Measurements from ENCODE around the gene GNG2. TPM values are rescaled to one million over a fixed set of nuclear protein-coding genes. Genes with fewer than 3 reads are reported as not detected.
A peak's percentile ranks its signal among the peaks of the same experiment; 100 is the strongest.

Gene GNG2
- total RNA-seq, result 25.1 TPM

DNA sequence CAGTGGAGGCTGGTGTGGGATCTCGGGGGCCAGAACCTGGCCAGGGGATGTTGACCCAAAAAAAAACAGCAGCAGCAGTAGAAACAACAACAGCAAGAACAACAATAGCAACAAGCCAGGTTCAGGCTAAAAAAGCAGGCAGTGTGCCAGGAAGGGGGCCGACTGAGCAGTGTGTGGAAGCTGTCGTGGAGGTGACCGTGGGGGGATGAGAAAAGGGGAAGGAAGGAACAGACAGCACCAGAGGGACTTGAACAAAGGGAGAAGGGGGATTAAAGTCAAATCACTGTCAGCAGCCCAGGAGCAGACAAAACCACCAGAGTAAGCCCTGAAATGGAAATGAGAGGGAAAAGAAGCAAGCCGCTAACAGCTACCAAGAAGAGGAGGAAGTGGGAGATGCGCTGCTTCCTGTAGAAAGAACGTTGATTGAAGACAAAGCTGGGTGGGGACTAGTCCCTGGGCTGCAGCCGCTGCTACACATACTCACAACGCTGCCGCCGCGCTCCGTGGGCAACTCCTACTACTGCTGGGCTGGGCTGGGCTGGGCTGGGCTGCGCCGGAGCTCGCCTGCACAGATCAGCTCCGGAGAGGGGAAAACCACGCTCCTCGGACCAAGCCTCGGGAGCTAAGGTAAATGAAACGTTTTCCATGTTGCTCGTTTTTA lies at the start of gene GNG2:
Gene GNG2, plus strand, starts transcription at position 449 of the 661 bp plus-strand sequence. CDS start 90,067 bp downstream, outside the sequence.
- H3K4me3 ChIP-seq (ENCODE audit: low read length in 3 of 3), result peak within 1 kb of the TSS; percentile 41 to 82 (median 55)
- H3K27me3 ChIP-seq (ENCODE audit: control insufficient read depth in 3 of 3, insufficient read depth in 3 of 3, low read length in 3 of 3), result peaks cover 0 to 5% (median 0%) of the 10 kb centered on the region in 3 donors
- no peaks in the 10 kb centered on the region for H3K9me3 ChIP-seq (ENCODE audit: control insufficient read depth in 3 of 3, low read length in 3 of 3)
- peak within 1 kb of the TSS; percentile 39 for H3K27ac ChIP-seq (ENCODE audit: low read depth, low read length)
- H3K36me3 ChIP-seq (ENCODE audit: control insufficient read depth in 3 of 3, insufficient read depth in 3 of 3, low read length in 3 of 3), result no peaks in the 10 kb centered on the region
- H3K4me1 ChIP-seq (ENCODE audit: control insufficient read depth in 3 of 3, insufficient read depth in 3 of 3, low read length in 3 of 3), result peaks cover 9 to 14% (median 10%) of the 10 kb centered on the region in 3 donors
- peak within 1 kb of the TSS; percentile 44 to 57 (median 47) for H3K9ac ChIP-seq (ENCODE audit: low read depth in 1 of 3, low read length in 3 of 3)

DNA sequence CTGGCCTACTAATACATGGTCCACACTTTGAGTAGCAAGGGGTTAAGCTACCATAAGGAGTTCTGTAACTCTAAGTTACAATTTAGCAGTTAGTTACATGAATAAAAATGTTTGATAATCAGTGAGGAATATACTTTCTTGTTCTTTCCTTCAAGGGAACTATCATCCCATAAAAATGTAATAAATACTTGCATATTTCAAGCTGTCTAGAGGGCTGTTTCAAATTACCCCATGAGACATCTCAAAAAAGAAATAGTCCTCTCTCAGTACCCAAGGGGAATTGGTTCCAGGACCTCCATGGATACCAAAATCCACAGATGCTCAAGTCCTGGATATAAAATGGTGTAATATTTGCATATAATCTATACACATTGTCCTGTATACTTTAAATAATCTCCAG lies 48.7 kb upstream of the GNG2 start:
- no peak overlapping the region for H3K27ac ChIP-seq (ENCODE audit: low read depth, low read length)
- no peak overlapping the region for H3K9ac ChIP-seq (ENCODE audit: low read depth in 1 of 3, low read length in 3 of 3)
- no peak overlapping the region for H3K4me3 ChIP-seq (ENCODE audit: low read length in 3 of 3)
- no peaks in the 10 kb centered on the region for H3K27me3 ChIP-seq (ENCODE audit: control insufficient read depth in 3 of 3, insufficient read depth in 3 of 3, low read length in 3 of 3)
- no peaks in the 10 kb centered on the region for H3K4me1 ChIP-seq (ENCODE audit: control insufficient read depth in 3 of 3, insufficient read depth in 3 of 3, low read length in 3 of 3)
- no peaks in the 10 kb centered on the region for H3K36me3 ChIP-seq (ENCODE audit: control insufficient read depth in 3 of 3, insufficient read depth in 3 of 3, low read length in 3 of 3)
- peaks cover 0 to 7% (median 4%) of the 10 kb centered on the region in 3 donors for H3K9me3 ChIP-seq (ENCODE audit: control insufficient read depth in 3 of 3, low read length in 3 of 3)

DNA sequence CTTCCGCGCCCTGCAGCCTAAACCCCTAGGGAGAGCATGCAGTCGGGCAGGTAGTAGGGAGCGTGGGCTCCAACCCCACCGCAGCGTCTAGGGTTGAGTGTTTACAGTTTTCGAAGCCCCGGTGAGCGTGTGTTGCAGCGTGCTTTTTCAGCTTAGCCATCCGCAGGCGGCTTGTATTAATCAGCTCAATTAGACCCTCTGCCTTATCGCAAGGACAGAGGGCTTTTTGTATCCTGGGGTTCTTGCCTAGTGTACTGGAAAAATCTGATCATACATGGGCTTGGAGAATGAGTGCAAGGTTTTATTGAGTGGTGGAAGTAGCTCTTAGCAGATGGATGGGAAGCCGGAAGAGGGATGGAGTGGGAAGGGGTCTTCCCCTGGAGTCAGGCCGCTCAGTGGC lies 44.4 kb upstream of the GNG2 start:
- H3K9me3 ChIP-seq (ENCODE audit: control insufficient read depth in 3 of 3, low read length in 3 of 3), result no peaks in the 10 kb centered on the region
- H3K36me3 ChIP-seq (ENCODE audit: control insufficient read depth in 3 of 3, insufficient read depth in 3 of 3, low read length in 3 of 3), result no peaks in the 10 kb centered on the region
- H3K9ac ChIP-seq (ENCODE audit: low read depth in 1 of 3, low read length in 3 of 3), result no peak overlapping the region
- no peak overlapping the region for H3K27ac ChIP-seq (ENCODE audit: low read depth, low read length)
- no peaks in the 10 kb centered on the region for H3K4me1 ChIP-seq (ENCODE audit: control insufficient read depth in 3 of 3, insufficient read depth in 3 of 3, low read length in 3 of 3)
- H3K27me3 ChIP-seq (ENCODE audit: control insufficient read depth in 3 of 3, insufficient read depth in 3 of 3, low read length in 3 of 3), result no peaks in the 10 kb centered on the region
- H3K4me3 ChIP-seq (ENCODE audit: low read length in 3 of 3), result no peak overlapping the region

DNA sequence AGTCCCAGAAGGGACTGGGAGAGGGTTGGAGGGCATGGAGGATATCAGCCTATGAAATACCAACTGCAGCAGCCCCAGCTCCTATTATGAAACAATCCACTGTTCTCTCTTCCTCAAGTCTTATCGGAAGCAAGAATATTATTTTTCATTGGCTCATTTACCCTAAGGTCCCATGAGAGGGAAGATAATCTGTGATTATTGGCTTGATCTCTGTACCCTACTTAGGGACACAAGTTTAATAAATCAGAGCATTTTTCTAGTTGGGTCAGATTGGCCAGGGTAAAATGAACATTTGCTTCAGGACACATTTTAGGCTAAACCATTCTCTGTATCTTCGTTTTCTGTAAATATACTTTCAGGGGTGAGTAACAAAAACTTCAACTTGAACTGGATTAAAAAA lies 43.1 kb upstream of the GNG2 start:
- Histone ChIP-seq H3K9me3 (ENCODE audit: control insufficient read depth in 3 of 3, low read length in 3 of 3) (no peaks in the 10 kb centered on the region), H3K27me3 (ENCODE audit: control insufficient read depth in 3 of 3, insufficient read depth in 3 of 3, low read length in 3 of 3) (no peaks in the 10 kb centered on the region), H3K4me1 (ENCODE audit: control insufficient read depth in 3 of 3, insufficient read depth in 3 of 3, low read length in 3 of 3) (no peaks in the 10 kb centered on the region)

DNA sequence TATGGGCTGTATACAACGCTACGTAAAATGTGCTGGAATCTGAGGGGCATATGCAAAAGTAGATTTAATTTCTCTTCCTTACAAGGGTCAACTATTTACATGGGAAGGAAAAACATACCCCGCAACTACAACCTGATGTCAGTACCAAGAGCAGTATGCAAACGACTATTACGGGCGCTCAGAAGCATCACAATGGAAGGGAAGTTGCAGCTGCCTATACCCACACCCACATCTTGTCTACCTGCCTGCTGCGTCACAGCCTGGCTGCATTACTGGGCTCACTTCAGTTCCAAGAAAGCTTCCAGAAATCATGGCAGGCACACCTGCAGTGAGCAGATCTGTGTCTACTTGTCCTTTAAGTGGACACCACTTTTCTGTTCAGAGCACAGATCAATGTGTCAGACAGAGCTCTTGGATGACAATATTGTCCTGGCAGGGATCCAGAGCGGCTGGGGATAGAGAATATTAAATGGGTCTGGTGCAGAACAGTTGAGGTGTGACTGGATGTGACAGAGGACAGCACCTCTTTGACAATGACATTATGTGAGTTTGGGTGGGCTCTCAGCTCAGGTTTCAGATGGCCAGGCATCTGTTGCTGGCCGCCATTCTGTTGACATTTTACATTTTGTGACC lies 41.5 kb upstream of the GNG2 start:
- Histone ChIP-seq H3K9me3 (ENCODE audit: control insufficient read depth in 3 of 3, low read length in 3 of 3) (no peaks in the 10 kb centered on the region), H3K4me3 (ENCODE audit: low read length in 3 of 3) (no peak overlapping the region), H3K9ac (ENCODE audit: low read depth in 1 of 3, low read length in 3 of 3) (no peak overlapping the region), H3K4me1 (ENCODE audit: control insufficient read depth in 3 of 3, insufficient read depth in 3 of 3, low read length in 3 of 3) (no peaks in the 10 kb centered on the region), H3K36me3 (ENCODE audit: control insufficient read depth in 3 of 3, insufficient read depth in 3 of 3, low read length in 3 of 3) (no peaks in the 10 kb centered on the region), H3K27me3 (ENCODE audit: control insufficient read depth in 3 of 3, insufficient read depth in 3 of 3, low read length in 3 of 3) (no peaks in the 10 kb centered on the region), H3K27ac (ENCODE audit: low read depth, low read length) (no peak overlapping the region)

More for the DNA sequence above, 43.1 kb upstream of the GNG2 start:
- Histone ChIP-seq H3K9ac (ENCODE audit: low read depth in 1 of 3, low read length in 3 of 3) (no peak overlapping the region), H3K4me3 (ENCODE audit: low read length in 3 of 3) (no peak overlapping the region), H3K36me3 (ENCODE audit: control insufficient read depth in 3 of 3, insufficient read depth in 3 of 3, low read length in 3 of 3) (no peaks in the 10 kb centered on the region), H3K27ac (ENCODE audit: low read depth, low read length) (no peak overlapping the region)

DNA sequence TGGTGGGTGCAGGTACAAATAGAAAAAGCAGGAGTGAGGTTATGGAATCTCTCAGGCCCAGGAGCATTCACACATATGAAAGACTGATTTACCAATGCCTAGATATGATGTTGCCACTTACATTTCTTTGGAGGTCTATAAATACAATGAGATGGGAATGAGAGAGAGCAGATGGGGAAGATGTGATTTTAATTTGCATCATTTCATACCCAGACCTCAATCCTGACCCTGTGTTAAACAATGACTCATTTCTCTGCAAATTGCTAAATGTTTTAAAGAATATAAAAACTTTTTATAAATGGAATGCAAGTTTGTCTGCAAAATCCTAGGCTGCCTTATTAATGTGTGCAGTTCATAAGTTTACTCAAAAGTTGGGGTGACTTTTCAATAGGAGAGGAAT lies 38.6 kb upstream of the GNG2 start:
- no peaks in the 10 kb centered on the region for H3K9me3 ChIP-seq (ENCODE audit: control insufficient read depth in 3 of 3, low read length in 3 of 3)
- H3K36me3 ChIP-seq (ENCODE audit: control insufficient read depth in 3 of 3, insufficient read depth in 3 of 3, low read length in 3 of 3), result no peaks in the 10 kb centered on the region
- H3K27ac ChIP-seq (ENCODE audit: low read depth, low read length), result no peak overlapping the region
- no peaks in the 10 kb centered on the region for H3K4me1 ChIP-seq (ENCODE audit: control insufficient read depth in 3 of 3, insufficient read depth in 3 of 3, low read length in 3 of 3)
- no peaks in the 10 kb centered on the region for H3K27me3 ChIP-seq (ENCODE audit: control insufficient read depth in 3 of 3, insufficient read depth in 3 of 3, low read length in 3 of 3)
- no peak overlapping the region for H3K9ac ChIP-seq (ENCODE audit: low read depth in 1 of 3, low read length in 3 of 3)
- no peak overlapping the region for H3K4me3 ChIP-seq (ENCODE audit: low read length in 3 of 3)

DNA sequence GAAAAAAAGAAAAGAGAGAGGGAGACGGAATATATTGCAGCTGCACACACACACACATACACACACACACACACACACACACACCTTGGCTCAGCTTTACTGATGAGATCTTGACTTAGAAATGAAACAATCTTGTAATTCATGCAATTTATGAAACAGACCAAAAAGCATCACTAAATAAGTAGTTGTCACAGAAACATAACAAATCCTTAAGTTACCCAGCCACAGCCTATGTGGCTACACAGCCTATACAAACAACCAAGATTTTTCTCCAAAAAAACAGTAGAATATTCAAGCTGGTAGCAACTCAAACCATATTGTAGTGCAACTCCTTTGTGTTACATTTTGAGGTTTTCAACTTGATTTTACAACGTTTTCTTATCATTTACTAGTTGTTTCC lies 37.9 kb upstream of the GNG2 start:
- Histone ChIP-seq H3K4me3 (ENCODE audit: low read length in 3 of 3) (no peak overlapping the region), H3K27ac (ENCODE audit: low read depth, low read length) (no peak overlapping the region), H3K9ac (ENCODE audit: low read depth in 1 of 3, low read length in 3 of 3) (no peak overlapping the region), H3K9me3 (ENCODE audit: control insufficient read depth in 3 of 3, low read length in 3 of 3) (no peaks in the 10 kb centered on the region), H3K4me1 (ENCODE audit: control insufficient read depth in 3 of 3, insufficient read depth in 3 of 3, low read length in 3 of 3) (no peaks in the 10 kb centered on the region), H3K36me3 (ENCODE audit: control insufficient read depth in 3 of 3, insufficient read depth in 3 of 3, low read length in 3 of 3) (no peaks in the 10 kb centered on the region), H3K27me3 (ENCODE audit: control insufficient read depth in 3 of 3, insufficient read depth in 3 of 3, low read length in 3 of 3) (no peaks in the 10 kb centered on the region)

DNA sequence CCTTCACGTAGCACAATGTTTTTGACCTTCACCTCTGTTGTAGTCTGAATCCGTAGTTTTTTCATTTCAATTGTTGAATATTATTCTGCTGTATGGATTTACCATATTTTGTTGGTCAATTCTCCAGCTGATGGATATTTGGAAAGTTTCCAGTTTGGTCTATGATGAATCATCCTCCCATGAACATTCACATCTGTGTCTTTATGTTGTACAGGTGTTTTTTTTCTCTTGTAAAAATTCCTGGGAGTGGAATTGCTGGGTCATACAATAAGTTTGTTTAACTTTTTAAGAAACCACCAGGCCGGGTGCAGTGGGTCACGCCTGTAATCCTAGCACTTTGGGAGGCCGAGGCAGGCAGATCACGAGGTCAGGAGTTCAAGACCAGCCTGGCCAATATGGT lies 36.7 kb upstream of the GNG2 start:
- H3K36me3 ChIP-seq (ENCODE audit: control insufficient read depth in 3 of 3, insufficient read depth in 3 of 3, low read length in 3 of 3), result no peaks in the 10 kb centered on the region
- H3K27ac ChIP-seq (ENCODE audit: low read depth, low read length), result no peak overlapping the region
- no peak overlapping the region for H3K9ac ChIP-seq (ENCODE audit: low read depth in 1 of 3, low read length in 3 of 3)
- H3K27me3 ChIP-seq (ENCODE audit: control insufficient read depth in 3 of 3, insufficient read depth in 3 of 3, low read length in 3 of 3), result peaks cover 0 to 3% (median under 1%) of the 10 kb centered on the region in 3 donors
- no peaks in the 10 kb centered on the region for H3K4me1 ChIP-seq (ENCODE audit: control insufficient read depth in 3 of 3, insufficient read depth in 3 of 3, low read length in 3 of 3)
- no peak overlapping the region for H3K4me3 ChIP-seq (ENCODE audit: low read length in 3 of 3)
- H3K9me3 ChIP-seq (ENCODE audit: control insufficient read depth in 3 of 3, low read length in 3 of 3), result no peaks in the 10 kb centered on the region

DNA sequence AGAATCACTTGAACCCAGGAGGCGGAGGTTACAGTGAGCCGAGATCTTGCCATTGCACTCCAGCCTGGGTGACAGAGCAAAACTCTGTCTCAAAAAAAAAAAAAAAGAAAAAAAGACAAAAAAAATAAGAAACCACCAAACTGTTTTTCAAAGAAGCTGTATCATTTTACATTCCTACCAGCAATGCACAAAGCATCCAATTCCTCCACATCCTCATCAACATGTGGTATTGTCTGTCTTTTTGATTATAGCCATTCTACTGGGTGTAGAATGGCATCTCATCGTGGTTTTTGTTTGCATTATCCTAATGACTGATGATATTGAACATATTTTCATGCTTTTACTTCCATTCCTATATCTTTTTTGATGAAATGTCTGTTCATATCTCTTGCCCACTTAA lies 36.2 kb upstream of the GNG2 start:
- no peak overlapping the region for H3K4me3 ChIP-seq (ENCODE audit: low read length in 3 of 3)
- no peak overlapping the region for H3K9ac ChIP-seq (ENCODE audit: low read depth in 1 of 3, low read length in 3 of 3)
- H3K27me3 ChIP-seq (ENCODE audit: control insufficient read depth in 3 of 3, insufficient read depth in 3 of 3, low read length in 3 of 3), result peaks cover 0 to 3% (median 3%) of the 10 kb centered on the region in 3 donors
- no peaks in the 10 kb centered on the region for H3K4me1 ChIP-seq (ENCODE audit: control insufficient read depth in 3 of 3, insufficient read depth in 3 of 3, low read length in 3 of 3)
- H3K9me3 ChIP-seq (ENCODE audit: control insufficient read depth in 3 of 3, low read length in 3 of 3), result no peaks in the 10 kb centered on the region
- no peak overlapping the region for H3K27ac ChIP-seq (ENCODE audit: low read depth, low read length)
- no peaks in the 10 kb centered on the region for H3K36me3 ChIP-seq (ENCODE audit: control insufficient read depth in 3 of 3, insufficient read depth in 3 of 3, low read length in 3 of 3)

DNA sequence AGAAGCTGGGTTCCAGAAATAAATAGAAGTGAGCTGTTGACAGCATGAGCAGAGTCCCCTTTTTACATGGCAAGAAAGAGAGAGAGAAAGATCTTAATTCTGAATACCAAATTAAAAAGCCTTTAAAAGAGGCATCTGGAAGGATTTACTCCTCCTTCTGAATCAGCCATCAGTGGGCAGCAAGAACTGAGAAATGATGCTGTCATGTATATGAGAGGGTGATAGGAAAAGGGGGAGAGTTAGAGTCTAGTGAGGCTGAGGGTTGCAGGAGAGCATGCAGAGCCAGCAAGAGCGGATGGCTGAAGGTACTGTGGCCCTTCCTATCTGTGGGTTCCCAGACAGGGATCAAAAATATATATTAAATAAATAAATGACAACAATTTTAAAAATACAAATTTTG lies 34.5 kb upstream of the GNG2 start:
- no peaks in the 10 kb centered on the region for H3K4me1 ChIP-seq (ENCODE audit: control insufficient read depth in 3 of 3, insufficient read depth in 3 of 3, low read length in 3 of 3)
- no peaks in the 10 kb centered on the region for H3K36me3 ChIP-seq (ENCODE audit: control insufficient read depth in 3 of 3, insufficient read depth in 3 of 3, low read length in 3 of 3)
- no peaks in the 10 kb centered on the region for H3K9me3 ChIP-seq (ENCODE audit: control insufficient read depth in 3 of 3, low read length in 3 of 3)
- H3K9ac ChIP-seq (ENCODE audit: low read depth in 1 of 3, low read length in 3 of 3), result no peak overlapping the region
- no peak overlapping the region for H3K27ac ChIP-seq (ENCODE audit: low read depth, low read length)
- peaks cover 0 to 3% (median 3%) of the 10 kb centered on the region in 3 donors for H3K27me3 ChIP-seq (ENCODE audit: control insufficient read depth in 3 of 3, insufficient read depth in 3 of 3, low read length in 3 of 3)
- H3K4me3 ChIP-seq (ENCODE audit: low read length in 3 of 3), result no peak overlapping the region
